ENCODE measurements around the gene CES3.

- no peak for TF ChIP-seq CTCF (conservative IDR thresholded peaks at IDR 0.05; ENCODE audit: low read length)
- no peak for TF ChIP-seq EZH2phosphoT487 (IDR thresholded peaks at IDR 0.05; ENCODE audit: borderline replicate concordance)
Observed at GRCh38 chr16:66911801-66912200, 49.3 kb upstream of the CES3 start.
